ENCODE data around the gene ZNF19. TPM values are rescaled to one million over a fixed set of nuclear protein-coding genes. Genes with fewer than 3 reads are reported as not detected.

Gene ZNF19
- total and polyA plus RNA-seq, 9 of the 15 experiments (the other 6 are each of a cell fraction or from before 2014, with no cell fraction given), result 1.2 to 2.8 (median 1.8) TPM

DNA sequence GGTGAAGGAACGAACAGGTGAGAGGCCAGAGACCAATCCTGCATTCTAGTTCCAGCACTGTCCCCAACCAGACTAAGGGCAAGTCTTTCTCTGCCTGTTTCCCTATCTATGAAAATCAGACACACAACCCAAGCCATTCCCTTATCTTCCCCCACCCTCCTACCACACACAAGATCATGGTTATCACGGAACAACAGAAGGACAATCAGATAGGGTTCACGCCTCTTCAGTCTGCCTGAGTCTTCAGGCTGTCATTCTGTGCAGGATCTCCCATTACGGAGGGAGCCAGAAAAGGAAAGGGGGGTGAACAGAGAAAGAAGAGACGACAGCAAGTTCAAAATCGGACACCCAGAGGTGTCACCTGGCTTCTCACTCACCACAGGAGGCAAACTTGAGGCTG is 58.4 kb downstream of the ZNF19 start (continued):
- no peak for TF ChIP-seq CBX1 (IDR thresholded peaks at IDR 0.05; ENCODE audit: low read depth)
- TF ChIP-seq ZNF699 (CRISPR knock-in tag; IDR thresholded peaks at IDR 0.05; ENCODE audit: insufficient replicate concordance), result no peak
- no peak for TF ChIP-seq MXI1 (IDR thresholded peaks at IDR 0.05; ENCODE audit: low read depth, low read length)
- TF ChIP-seq ETV1 (tag; conservative IDR thresholded peaks at IDR 0.05; ENCODE audit: low read depth), result no peak
- TF ChIP-seq, protein P1, sequence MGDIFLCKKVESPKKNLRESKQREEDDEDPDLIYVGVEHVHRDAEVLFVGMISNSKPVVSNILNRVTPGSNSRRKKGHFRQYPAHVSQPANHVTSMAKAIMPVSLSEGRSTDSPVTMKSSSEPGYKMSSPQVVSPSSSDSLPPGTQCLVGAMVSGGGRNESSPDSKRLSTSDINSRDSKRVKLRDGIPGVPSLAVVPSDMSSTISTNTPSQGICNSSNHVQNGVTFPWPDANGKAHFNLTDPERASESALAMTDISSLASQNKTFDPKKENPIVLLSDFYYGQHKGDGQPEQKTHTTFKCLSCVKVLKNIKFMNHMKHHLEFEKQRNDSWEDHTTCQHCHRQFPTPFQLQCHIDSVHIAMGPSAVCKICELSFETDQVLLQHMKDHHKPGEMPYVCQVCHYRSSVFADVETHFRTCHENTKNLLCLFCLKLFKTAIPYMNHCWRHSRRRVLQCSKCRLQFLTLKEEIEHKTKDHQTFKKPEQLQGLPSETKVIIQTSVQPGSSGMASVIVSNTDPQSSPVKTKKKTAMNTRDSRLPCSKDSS (IDR thresholded peaks at IDR 0.05; ENCODE audit: low read depth, partially characterized antibody), result no peak
- TF ChIP-seq POLR2B (IDR thresholded peaks at IDR 0.05; ENCODE audit: low read depth, partially characterized antibody), result no peak
- 0 out of 2 replicates have a peak, but pooled peaks have one; percentile 48 for TF ChIP-seq EHMT2 (IDR thresholded peaks at IDR 0.05)
- TF ChIP-seq CHCHD3 (CRISPR knock-in tag; IDR thresholded peaks at IDR 0.05), result no peak
- TF ChIP-seq, protein P2, sequence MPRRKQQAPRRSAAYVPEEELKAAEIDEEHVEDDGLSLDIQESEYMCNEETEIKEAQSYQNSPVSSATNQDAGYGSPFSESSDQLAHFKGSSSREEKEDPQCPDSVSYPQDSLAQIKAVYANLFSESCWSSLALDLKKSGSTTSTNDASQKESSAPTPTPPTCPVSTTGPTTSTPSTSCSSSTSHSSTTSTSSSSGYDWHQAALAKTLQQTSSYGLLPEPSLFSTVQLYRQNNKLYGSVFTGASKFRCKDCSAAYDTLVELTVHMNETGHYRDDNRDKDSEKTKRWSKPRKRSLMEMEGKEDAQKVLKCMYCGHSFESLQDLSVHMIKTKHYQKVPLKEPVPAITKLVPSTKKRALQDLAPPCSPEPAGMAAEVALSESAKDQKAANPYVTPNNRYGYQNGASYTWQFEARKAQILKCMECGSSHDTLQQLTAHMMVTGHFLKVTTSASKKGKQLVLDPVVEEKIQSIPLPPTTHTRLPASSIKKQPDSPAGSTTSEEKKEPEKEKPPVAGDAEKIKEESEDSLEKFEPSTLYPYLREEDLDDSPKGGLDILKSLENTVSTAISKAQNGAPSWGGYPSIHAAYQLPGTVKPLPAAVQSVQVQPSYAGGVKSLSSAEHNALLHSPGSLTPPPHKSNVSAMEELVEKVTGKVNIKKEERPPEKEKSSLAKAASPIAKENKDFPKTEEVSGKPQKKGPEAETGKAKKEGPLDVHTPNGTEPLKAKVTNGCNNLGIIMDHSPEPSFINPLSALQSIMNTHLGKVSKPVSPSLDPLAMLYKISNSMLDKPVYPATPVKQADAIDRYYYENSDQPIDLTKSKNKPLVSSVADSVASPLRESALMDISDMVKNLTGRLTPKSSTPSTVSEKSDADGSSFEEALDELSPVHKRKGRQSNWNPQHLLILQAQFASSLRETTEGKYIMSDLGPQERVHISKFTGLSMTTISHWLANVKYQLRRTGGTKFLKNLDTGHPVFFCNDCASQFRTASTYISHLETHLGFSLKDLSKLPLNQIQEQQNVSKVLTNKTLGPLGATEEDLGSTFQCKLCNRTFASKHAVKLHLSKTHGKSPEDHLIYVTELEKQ (CRISPR knock-in tag; IDR thresholded peaks at IDR 0.05), result no peak
- TF ChIP-seq ETV6 (IDR thresholded peaks at IDR 0.05; ENCODE audit: borderline replicate concordance in 1 of 2, low read depth in 2 of 2, low read length in 1 of 2), result no peak
- no peak for TF ChIP-seq ETV6 (CRISPR knock-in tag; IDR thresholded peaks at IDR 0.05; ENCODE audit: borderline replicate concordance)
- no peak for TF ChIP-seq ZFP30 (CRISPR knock-in tag; IDR thresholded peaks at IDR 0.05; ENCODE audit: borderline replicate concordance)
- no peak for TF ChIP-seq NFXL1 (CRISPR knock-in tag; IDR thresholded peaks at IDR 0.05)
- no peak for TF ChIP-seq SMAD1 (IDR thresholded peaks at IDR 0.05; ENCODE audit: low read depth, low read length, partially characterized antibody)
- TF ChIP-seq ZNF445 (CRISPR knock-in tag; IDR thresholded peaks at IDR 0.05; ENCODE audit: low read depth), result no peak
- TF ChIP-seq ELF4 (CRISPR knock-in tag; IDR thresholded peaks at IDR 0.05), result peak; percentile 98
- no peak for TF ChIP-seq ASH1L (IDR thresholded peaks at IDR 0.05; ENCODE audit: borderline replicate concordance, low read depth, partially characterized antibody)
- TF ChIP-seq MIER1 (IDR thresholded peaks at IDR 0.05; ENCODE audit: low read depth), result no peak
- no peak for TF ChIP-seq DDX20 (tag; IDR thresholded peaks at IDR 0.05; ENCODE audit: low read depth)
- no peak for TF ChIP-seq ZNF408 (CRISPR knock-in tag; IDR thresholded peaks at IDR 0.05; ENCODE audit: low read depth)
- TF ChIP-seq ZNF764 (CRISPR knock-in tag; IDR thresholded peaks at IDR 0.05; ENCODE audit: low read depth), result no peak
- no peak for TF ChIP-seq ZNF12 (CRISPR knock-in tag; IDR thresholded peaks at IDR 0.05)
- no peak for TF ChIP-seq RBM25 (IDR thresholded peaks at IDR 0.05; ENCODE audit: low read depth, low read length, severe bottlenecking)
- TF ChIP-seq TRIM24 (IDR thresholded peaks at IDR 0.05), result peak; percentile 89
- TF ChIP-seq ETV5 (CRISPR knock-in tag; IDR thresholded peaks at IDR 0.05; ENCODE audit: low read depth), result no peak
- TF ChIP-seq NR2C2 (CRISPR knock-in tag; IDR thresholded peaks at IDR 0.05), result no peak
- peak; percentile 30; the same call in 1 of the 2 replicates for TF ChIP-seq NR2C2 (tag; IDR thresholded peaks at IDR 0.05)
